Mammary epithelial cell (primary cell): ENCODE measurements around the gene HINT2.

Experiments
- CTCF ChIP-seq, 2 donors: IDR thresholded peaks in 1 of 2; conservative IDR thresholded peaks in 1 of 2; 2 replicates each; pipeline ENCODE4 v1.5.1; 2011 to 2012; ENCODE audit warnings: inconsistent platforms in 2 of 2, low read length in 2 of 2, mild to moderate bottlenecking in 2 of 2, control low read depth in 1 of 2, low read depth in 1 of 2; ENCODE audit not compliant: insufficient read depth in 1 of 2; ENCODE audit errors: extremely low read depth in 1 of 2
- EZH2 ChIP-seq: IDR thresholded peaks from 2 replicates; pipeline ENCODE4 v1.6.1; 2012; ENCODE audit warnings: low read length, inconsistent platforms, borderline replicate concordance

- TF ChIP-seq CTCF (conservative IDR thresholded peaks at IDR 0.05 in 1 of 2, IDR thresholded peaks at IDR 0.05 in 1 of 2; ENCODE audit: extremely low read depth in 1 of 2, insufficient read depth in 1 of 2, low read depth in 1 of 2, low read length in 2 of 2) (no peak), EZH2 (no peak)
Measured at GRCh38 chr9:35771943-35772342, 42.9 kb downstream of the HINT2 start.
